HG02623 (cell line): ENCODE results near the gene AAK1.
"Not testable (repeated sequence)": the region's sequence is repeated elsewhere in the genome, so short reads cannot be mapped to it uniquely, and the experiment has no call there.

Source experiments
- ATAC-seq: cut with Tn5 transposase; IDR thresholded peaks from one replicate; pipeline ENCODE4 v1.9.1; 2021; ENCODE audit warnings: moderate library complexity; ENCODE audit not compliant: unreplicated experiment

The AAK1 gene

GRCh38 chr2:69419111-69419510, 224.4 kb downstream of the AAK1 start:
- ATAC-seq, result not testable (repeated sequence)

DNA sequence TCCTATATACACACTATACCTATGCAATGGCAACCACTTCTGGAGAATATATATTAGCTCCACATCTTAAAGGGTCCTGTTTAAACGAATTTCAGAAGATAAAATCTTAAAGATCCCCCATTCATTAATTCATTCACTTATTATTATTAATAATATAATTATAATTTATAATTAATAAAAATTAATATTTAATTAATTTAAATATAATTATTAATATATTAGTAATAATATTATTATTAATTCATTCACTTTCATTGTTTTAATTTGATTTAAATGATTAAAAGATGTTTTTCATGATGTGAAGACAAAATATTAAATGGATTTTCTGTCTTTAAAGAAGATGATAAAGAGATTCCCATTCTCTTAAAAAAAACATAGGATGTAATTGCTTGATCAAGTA, 227.4 kb downstream of the AAK1 start:
- no peak for ATAC-seq
